ENCODE results near the gene FOXO4. TPM values are rescaled to one million over a fixed set of nuclear protein-coding genes. Genes with fewer than 3 reads are reported as not detected.

Gene FOXO4
- total and polyA plus RNA-seq, 4 donors, result 10.3 to 19.0 (median 12.8) TPM

DNA sequence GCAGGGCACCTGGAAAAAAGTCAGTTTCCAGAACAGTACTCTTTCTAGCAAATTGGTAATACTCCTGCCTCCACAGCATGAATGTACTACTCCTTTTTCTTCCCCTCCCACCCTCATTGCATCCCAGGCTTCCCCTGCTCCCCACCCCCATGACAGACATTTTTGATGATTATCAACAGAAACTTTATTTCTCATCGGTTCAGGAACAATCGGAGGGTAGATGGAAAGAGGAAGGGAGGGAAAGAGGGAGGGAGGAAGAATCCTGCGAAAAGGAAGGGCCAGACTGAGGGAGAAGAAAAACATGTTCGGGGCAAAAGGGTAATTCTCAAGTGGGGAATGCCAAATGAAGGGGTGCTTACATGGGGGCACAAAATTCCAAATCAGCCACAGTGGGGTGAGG lies 11.6 kb downstream of the FOXO4 start:
- Histone ChIP-seq H3K9me3 (ENCODE audit: control insufficient read depth, insufficient read depth, low read length) (no peaks in the 10 kb centered on the region), H3K36me3 (ENCODE audit: control insufficient read depth, insufficient read depth, low read length) (no peaks in the 10 kb centered on the region), H3K27me3 (ENCODE audit: control insufficient read depth, insufficient read depth, low read length) (no peaks in the 10 kb centered on the region), H3K27ac (ENCODE audit: low read depth, low read length) (no peak overlapping the region), H3K4me1 (ENCODE audit: control insufficient read depth, insufficient read depth, low read length) (peaks cover 10% of the 10 kb centered on the region), H3K4me3 (ENCODE audit: low read depth, low read length) (no peak overlapping the region)
- 76% methylated on average over 4 of the region's 4 CpGs for WGBS (ENCODE audit: insufficient coverage)
- DNase-seq (ENCODE audit: low read depth in 4 of 6, low spot score in 6 of 6), result no peak

GRCh38 chrX:71107762-71108360 lies 12.2 kb downstream of the FOXO4 start:
- Histone ChIP-seq H3K27ac (ENCODE audit: low read depth, low read length) (no peak overlapping the region), H3K4me3 (ENCODE audit: low read depth, low read length) (no peak overlapping the region), H3K4me1 (ENCODE audit: control insufficient read depth, insufficient read depth, low read length) (peaks cover 9% of the 10 kb centered on the region), H3K9me3 (ENCODE audit: control insufficient read depth, insufficient read depth, low read length) (no peaks in the 10 kb centered on the region), H3K36me3 (ENCODE audit: control insufficient read depth, insufficient read depth, low read length) (no peaks in the 10 kb centered on the region), H3K27me3 (ENCODE audit: control insufficient read depth, insufficient read depth, low read length) (no peaks in the 10 kb centered on the region)
- 41% methylated on average over 5 of the region's 9 CpGs for WGBS (ENCODE audit: insufficient coverage)
- no peak for DNase-seq (ENCODE audit: low read depth in 4 of 6, low spot score in 6 of 6)

DNA sequence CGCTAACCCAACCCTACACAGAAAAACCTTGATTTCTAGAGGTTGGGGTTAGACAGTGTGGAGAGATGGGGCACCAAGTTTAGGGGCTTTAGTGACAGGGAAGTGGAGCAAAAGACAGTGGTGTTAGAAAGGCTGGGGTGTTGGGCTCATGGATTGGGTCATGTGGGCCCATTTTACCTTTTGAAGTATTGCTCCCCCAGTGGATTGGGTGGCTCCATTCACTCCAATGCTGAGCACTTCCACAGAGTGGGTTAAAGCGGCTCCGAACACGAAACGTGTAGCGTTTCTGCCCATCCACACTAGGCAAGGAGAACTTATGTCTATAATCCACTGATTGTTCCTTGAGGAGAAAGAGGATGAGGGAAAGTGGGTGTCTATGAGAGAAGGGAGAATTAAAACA lies 13.4 kb downstream of the FOXO4 start:
- DNase-seq (ENCODE audit: low read depth in 4 of 6, low spot score in 6 of 6), result no peak
- H3K4me3 ChIP-seq (ENCODE audit: low read depth, low read length), result no peak overlapping the region
- H3K27me3 ChIP-seq (ENCODE audit: control insufficient read depth, insufficient read depth, low read length), result no peaks in the 10 kb centered on the region
- H3K4me1 ChIP-seq (ENCODE audit: control insufficient read depth, insufficient read depth, low read length), result no peaks in the 10 kb centered on the region
- H3K36me3 ChIP-seq (ENCODE audit: control insufficient read depth, insufficient read depth, low read length), result no peaks in the 10 kb centered on the region
- no CpG with 5 or more reads among the region's 6 CpGs for WGBS (ENCODE audit: insufficient coverage)
- no peak overlapping the region for H3K27ac ChIP-seq (ENCODE audit: low read depth, low read length)
- no peaks in the 10 kb centered on the region for H3K9me3 ChIP-seq (ENCODE audit: control insufficient read depth, insufficient read depth, low read length)

DNA sequence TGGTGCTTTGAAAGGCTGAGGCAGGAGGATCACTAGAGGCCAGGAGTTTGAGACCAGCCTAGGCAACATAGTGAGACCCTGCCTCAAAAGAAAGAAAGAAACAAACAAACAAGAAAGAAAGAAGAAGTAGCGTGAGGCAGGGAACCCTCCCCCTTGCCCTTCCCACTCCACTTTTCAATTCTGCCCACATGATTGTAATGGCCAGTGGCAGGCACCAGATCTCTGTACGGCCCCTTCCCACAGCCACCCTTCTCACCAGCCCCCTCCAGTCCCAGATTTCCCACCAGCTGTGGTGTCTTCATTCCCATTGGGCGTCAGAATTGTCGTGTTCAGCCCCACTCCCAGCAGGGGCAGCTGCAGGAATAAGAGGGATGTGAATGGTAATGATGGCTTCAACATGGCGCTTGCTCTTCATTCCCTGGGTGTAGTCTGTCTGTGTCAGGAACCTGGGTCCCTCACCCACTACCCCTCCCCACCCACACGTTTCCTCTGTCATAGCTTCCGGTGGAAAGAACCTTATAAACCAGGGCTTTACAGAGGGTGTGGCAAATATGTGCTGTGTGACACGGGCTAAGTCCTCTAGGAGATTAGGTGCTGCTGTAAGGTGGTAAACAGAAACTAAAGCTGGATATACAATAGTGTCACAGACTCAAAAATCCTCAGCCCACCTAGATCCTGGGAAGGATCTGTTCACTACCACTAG lies 15.6 kb downstream of the FOXO4 start, which contains the start of gene IL2RG:
Gene IL2RG, minus strand, starts transcription at position 437 of the 703 bp plus-strand sequence. Its CDS starts 38 bp downstream, at position 399.
- Histone ChIP-seq H3K4me1 (ENCODE audit: control insufficient read depth, insufficient read depth, low read length) (no peaks in the 10 kb centered on the region), H3K27me3 (ENCODE audit: control insufficient read depth, insufficient read depth, low read length) (no peaks in the 10 kb centered on the region), H3K9me3 (ENCODE audit: control insufficient read depth, insufficient read depth, low read length) (no peaks in the 10 kb centered on the region), H3K27ac (ENCODE audit: low read depth, low read length) (no peak within 1 kb of the TSS), H3K36me3 (ENCODE audit: control insufficient read depth, insufficient read depth, low read length) (no peaks in the 10 kb centered on the region), H3K4me3 (ENCODE audit: low read depth, low read length) (no peak within 1 kb of the TSS)
- no peak for DNase-seq (ENCODE audit: low read depth in 4 of 6, low spot score in 6 of 6)
- 40% methylated on average over 1 of the region's 8 CpGs for WGBS (ENCODE audit: insufficient coverage)

GRCh38 chrX:71111921-71112431 lies 16.3 kb downstream of the FOXO4 start:
- Histone ChIP-seq H3K27ac (ENCODE audit: low read depth, low read length) (no peak overlapping the region), H3K27me3 (ENCODE audit: control insufficient read depth, insufficient read depth, low read length) (no peaks in the 10 kb centered on the region), H3K4me3 (ENCODE audit: low read depth, low read length) (no peak overlapping the region), H3K4me1 (ENCODE audit: control insufficient read depth, insufficient read depth, low read length) (no peaks in the 10 kb centered on the region), H3K9me3 (ENCODE audit: control insufficient read depth, insufficient read depth, low read length) (no peaks in the 10 kb centered on the region), H3K36me3 (ENCODE audit: control insufficient read depth, insufficient read depth, low read length) (no peaks in the 10 kb centered on the region)
- DNase-seq (ENCODE audit: low read depth in 4 of 6, low spot score in 6 of 6), result no peak
- 67% methylated on average over 3 of the region's 5 CpGs for WGBS (ENCODE audit: insufficient coverage)

GRCh38 chrX:71117358-71117757 lies 21.7 kb downstream of the FOXO4 start:
- H3K27ac ChIP-seq (ENCODE audit: low read depth, low read length), result no peak overlapping the region
- peaks cover 7% of the 10 kb centered on the region for H3K36me3 ChIP-seq (ENCODE audit: control insufficient read depth, insufficient read depth, low read length)
- no peaks in the 10 kb centered on the region for H3K9me3 ChIP-seq (ENCODE audit: control insufficient read depth, insufficient read depth, low read length)
- H3K4me1 ChIP-seq (ENCODE audit: control insufficient read depth, insufficient read depth, low read length), result peaks cover 6% of the 10 kb centered on the region
- WGBS (ENCODE audit: insufficient coverage), result 66% methylated on average over 5 of the region's 10 CpGs
- DNase-seq (ENCODE audit: low read depth in 4 of 6, low spot score in 6 of 6), result no peak
- H3K4me3 ChIP-seq (ENCODE audit: low read depth, low read length), result no peak overlapping the region
- no peaks in the 10 kb centered on the region for H3K27me3 ChIP-seq (ENCODE audit: control insufficient read depth, insufficient read depth, low read length)

DNA sequence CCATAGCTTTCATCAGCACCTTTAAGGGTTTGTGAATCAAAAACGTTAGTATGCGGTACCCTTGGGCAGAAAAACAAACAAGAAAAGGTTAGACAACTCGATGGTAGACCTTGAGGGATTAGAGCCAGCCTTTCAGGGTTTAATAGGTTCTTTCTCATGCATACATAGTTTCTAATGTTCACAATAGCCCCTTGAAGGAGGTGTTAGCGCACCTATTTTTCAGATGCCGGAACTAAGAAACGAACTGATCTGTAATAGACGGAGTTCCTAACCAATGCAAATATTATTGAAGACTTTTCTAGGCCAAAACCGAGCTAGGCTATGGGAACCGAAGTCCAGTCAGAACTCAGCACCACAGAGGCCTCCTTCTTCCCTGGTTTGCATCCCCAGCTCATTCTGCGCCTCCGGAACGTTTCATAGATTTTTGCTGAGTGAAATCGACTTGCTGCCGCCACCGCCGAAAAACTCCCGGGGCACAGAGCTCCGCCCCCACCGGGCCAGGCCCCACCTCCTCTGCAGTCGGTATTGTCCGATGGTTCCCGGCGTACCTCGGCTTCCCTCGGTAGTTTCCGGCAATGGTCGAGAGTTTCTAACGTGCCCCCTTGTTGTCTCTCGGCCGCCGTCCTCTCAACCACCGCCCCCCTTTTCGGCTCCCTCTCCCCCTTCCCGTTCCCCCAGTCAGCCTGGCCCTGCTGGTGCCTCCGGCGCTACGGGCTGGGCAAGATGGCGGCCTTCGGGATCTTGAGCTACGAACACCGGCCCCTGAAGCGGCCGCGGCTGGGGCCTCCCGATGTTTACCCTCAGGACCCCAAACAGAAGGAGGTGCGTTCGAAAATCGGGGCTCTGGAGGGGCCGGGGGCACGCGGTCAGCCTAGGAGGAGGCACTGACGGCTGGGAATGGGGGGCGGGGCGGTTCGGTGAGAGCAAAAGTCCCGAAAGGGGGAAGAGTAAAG lies 22.7 kb downstream of the FOXO4 start, which contains the start of gene MED12:
Gene MED12, plus strand, starts transcription at position 565 of the 953 bp plus-strand sequence. Its CDS starts 159 bp downstream, at position 724.
- Histone ChIP-seq H3K4me3 (ENCODE audit: low read depth, low read length) (peak within 1 kb of the TSS; percentile 69), H3K27me3 (ENCODE audit: control insufficient read depth, insufficient read depth, low read length) (no peaks in the 10 kb centered on the region), H3K36me3 (ENCODE audit: control insufficient read depth, insufficient read depth, low read length) (peaks cover 13% of the 10 kb centered on the region), H3K27ac (ENCODE audit: low read depth, low read length) (peak within 1 kb of the TSS; percentile 81), H3K4me1 (ENCODE audit: control insufficient read depth, insufficient read depth, low read length) (peaks cover 6% of the 10 kb centered on the region), H3K9me3 (ENCODE audit: control insufficient read depth, insufficient read depth, low read length) (no peaks in the 10 kb centered on the region)
- DNase-seq (ENCODE audit: low read depth in 4 of 6, low spot score in 6 of 6), result peak; percentile 57 to 96 (median 75)
- 20% methylated on average over 51 of the region's 56 CpGs for WGBS (ENCODE audit: insufficient coverage)

DNA sequence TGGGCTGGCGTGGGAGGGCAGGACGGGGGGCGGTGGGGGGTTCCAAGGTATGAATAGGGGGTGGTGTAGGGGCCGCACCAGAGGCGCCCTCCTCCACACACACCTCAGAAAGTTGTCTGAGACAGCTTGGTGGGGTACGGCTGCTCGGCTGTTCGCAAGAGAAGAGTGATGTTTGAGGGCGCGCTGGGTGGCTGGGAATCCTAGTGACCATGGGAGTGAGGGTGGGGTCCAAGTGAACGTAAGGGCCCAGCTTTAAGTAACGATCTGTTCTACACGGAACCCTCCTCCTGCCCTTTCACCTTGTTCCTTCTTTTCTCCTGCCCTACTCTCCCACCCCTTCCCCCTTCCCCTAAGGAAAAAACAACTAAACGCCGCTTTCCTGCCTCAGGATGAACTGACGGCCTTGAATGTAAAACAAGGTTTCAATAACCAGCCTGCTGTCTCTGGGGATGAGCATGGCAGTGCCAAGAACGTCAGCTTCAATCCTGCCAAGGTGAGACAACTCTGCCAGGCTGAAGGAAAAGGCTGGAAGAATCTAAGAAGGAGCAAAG lies 23.4 kb downstream of the FOXO4 start:
- Histone ChIP-seq H3K27me3 (ENCODE audit: control insufficient read depth, insufficient read depth, low read length) (no peaks in the 10 kb centered on the region), H3K4me3 (ENCODE audit: low read depth, low read length) (peak overlapping the region; percentile 69), H3K27ac (ENCODE audit: low read depth, low read length) (no peak overlapping the region), H3K36me3 (ENCODE audit: control insufficient read depth, insufficient read depth, low read length) (peaks cover 17% of the 10 kb centered on the region), H3K9me3 (ENCODE audit: control insufficient read depth, insufficient read depth, low read length) (no peaks in the 10 kb centered on the region), H3K4me1 (ENCODE audit: control insufficient read depth, insufficient read depth, low read length) (peaks cover 6% of the 10 kb centered on the region)
- peak in 2 of 6 donors; percentile 3 to 15 for DNase-seq (ENCODE audit: low read depth in 4 of 6, low spot score in 6 of 6)
- WGBS (ENCODE audit: insufficient coverage), result 4% methylated on average over 3 of the region's 17 CpGs
